Astrocyte of the cerebellum (primary cell): ENCODE measurements around the gene DSCAM.

Experiments
- DNase-seq: peaks from one replicate; pipeline ENCODE4 v3.0.0-alpha.2; 2011; ENCODE audit warnings: low read depth
- H3K4me3 ChIP-seq: 2 replicates; pipeline ENCODE4 v1.5.1; 2011; ENCODE audit warnings: mild to moderate bottlenecking, low read depth, low read length, moderate library complexity
- in situ Hi-C: cut with HindIII; loops from 2 replicates; pipeline ENCODE4 v1.10.0; 2017; ENCODE audit warnings: low sequenced_read_pairs
- TF ChIP-seq, protein P1 (sequence below): IDR thresholded peaks from 2 replicates; pipeline ENCODE4 v1.5.1; 2012; ENCODE audit warnings: low read length, low read depth, moderate library complexity, mild to moderate bottlenecking; ENCODE audit errors: missing control alignments

The DSCAM gene

DNA sequence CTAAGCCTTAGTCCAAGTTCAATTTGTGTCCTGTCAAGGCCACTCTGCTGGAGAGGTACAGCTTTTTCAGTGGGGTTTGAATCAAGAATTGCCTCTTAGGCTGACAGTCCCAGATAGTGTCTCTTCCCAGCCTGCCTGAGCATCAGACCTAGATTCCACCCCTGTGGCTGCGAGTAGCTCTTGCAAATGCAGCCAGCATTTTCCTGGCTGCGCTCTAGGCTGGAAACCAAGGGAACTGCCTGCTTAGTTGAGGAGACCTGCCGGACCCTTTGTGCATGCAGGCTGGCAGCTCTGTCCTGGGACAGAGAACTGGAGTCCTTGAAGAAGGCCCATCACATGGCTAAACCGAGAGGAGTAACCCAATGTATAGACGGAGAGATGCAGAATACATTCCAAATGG is 686.0 kb downstream of the DSCAM start:
- TF ChIP-seq, protein P1, sequence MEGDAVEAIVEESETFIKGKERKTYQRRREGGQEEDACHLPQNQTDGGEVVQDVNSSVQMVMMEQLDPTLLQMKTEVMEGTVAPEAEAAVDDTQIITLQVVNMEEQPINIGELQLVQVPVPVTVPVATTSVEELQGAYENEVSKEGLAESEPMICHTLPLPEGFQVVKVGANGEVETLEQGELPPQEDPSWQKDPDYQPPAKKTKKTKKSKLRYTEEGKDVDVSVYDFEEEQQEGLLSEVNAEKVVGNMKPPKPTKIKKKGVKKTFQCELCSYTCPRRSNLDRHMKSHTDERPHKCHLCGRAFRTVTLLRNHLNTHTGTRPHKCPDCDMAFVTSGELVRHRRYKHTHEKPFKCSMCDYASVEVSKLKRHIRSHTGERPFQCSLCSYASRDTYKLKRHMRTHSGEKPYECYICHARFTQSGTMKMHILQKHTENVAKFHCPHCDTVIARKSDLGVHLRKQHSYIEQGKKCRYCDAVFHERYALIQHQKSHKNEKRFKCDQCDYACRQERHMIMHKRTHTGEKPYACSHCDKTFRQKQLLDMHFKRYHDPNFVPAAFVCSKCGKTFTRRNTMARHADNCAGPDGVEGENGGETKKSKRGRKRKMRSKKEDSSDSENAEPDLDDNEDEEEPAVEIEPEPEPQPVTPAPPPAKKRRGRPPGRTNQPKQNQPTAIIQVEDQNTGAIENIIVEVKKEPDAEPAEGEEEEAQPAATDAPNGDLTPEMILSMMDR = no peak
- DNase-seq = no peak
- no peak overlapping the region for H3K4me3 ChIP-seq
- in situ Hi-C loops = no loop called here

GRCh38 chr21:40158366-40158765 is 688.6 kb downstream of the DSCAM start:
- TF ChIP-seq, protein P1 = no peak
- in situ Hi-C loops = no loop called here
- no peak overlapping the region for H3K4me3 ChIP-seq
- DNase-seq = no peak

- in situ Hi-C loops = no loop called here
- TF ChIP-seq, protein P1 = no peak
These were observed 691.4 kb downstream of the DSCAM start for GRCh38 chr21:40155563-40155962.

DNA sequence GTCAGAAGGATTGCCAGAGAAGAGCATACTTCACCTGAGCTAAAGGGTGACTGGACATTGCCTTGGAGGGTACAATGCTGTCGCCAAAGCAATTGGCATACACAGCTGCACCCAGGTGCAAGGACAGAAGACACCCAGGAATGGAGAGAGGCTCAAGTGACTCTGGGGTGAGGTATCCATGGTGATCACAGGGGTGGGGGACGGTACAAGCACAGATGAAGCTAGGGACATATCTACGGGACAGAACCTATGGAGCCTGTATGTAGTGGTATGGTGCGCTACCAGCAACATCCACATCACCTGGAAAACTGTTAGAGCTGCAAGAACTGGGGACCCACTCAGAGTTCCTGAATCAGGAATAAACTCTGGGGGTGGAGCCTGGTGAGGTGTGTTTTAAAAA is 693.6 kb downstream of the DSCAM start:
- in situ Hi-C loops = no loop called here
- no peak for DNase-seq
- H3K4me3 ChIP-seq = no peak overlapping the region
- TF ChIP-seq, protein P1 = no peak

More at GRCh38 chr21:40155563-40155962, 691.4 kb downstream of the DSCAM start:
- no peak overlapping the region for H3K4me3 ChIP-seq
- no peak for DNase-seq

GRCh38 chr21:40152476-40152875 is 694.5 kb downstream of the DSCAM start:
- DNase-seq = no peak
- H3K4me3 ChIP-seq = no peak overlapping the region
- TF ChIP-seq, protein P1 = no peak
- in situ Hi-C loops = no loop called here

GRCh38 chr21:40151611-40152010 is 695.3 kb downstream of the DSCAM start:
- no peak overlapping the region for H3K4me3 ChIP-seq
- DNase-seq = no peak
- TF ChIP-seq, protein P1 = no peak
- in situ Hi-C loops = no loop called here

DNA sequence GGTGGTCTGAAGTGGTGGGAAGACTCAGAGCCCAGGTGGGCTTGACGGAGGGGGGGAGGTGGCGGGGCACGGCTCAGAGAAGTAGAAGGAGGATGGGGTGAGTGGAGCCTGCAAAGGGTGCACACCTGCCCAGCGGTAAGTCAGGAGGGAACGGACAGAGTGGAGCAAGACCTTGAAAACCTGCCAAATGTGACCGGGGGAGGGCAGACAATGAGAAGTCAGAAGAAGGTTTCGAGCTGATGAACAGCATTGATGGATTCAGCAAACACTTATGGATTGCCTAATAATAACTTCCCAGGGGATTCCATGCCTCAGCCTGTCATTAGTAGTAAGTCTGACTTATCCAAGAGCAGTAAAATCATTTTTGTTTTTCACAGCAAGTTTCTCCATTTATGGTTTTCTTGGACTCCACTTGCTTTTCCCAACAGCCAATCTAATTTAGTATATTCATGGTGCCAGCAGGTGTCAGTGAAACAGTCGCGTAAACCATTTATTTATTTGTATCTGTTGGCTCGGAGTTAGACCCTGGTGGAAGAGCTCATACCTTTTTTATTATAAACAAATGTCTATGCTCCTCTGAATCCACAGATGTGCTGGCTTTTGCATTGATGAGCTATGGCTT is 700.6 kb downstream of the DSCAM start:
- TF ChIP-seq, protein P1 = no peak
- H3K4me3 ChIP-seq = no peak overlapping the region
- DNase-seq = no peak
- in situ Hi-C loops = loop anchor here (25.0 kb wide), 1 partner anchor 241 kb away; no protein-coding TSS in a partner anchor
